GM21360 (cell line): ENCODE data around the gene NUBP2.

Experiments
- ATAC-seq: cut with Tn5 transposase; IDR thresholded peaks from one replicate; pipeline ENCODE4 v1.9.1; 2021; ENCODE audit warnings: mild to moderate bottlenecking, moderate library complexity; ENCODE audit not compliant: unreplicated experiment

The NUBP2 gene

DNA sequence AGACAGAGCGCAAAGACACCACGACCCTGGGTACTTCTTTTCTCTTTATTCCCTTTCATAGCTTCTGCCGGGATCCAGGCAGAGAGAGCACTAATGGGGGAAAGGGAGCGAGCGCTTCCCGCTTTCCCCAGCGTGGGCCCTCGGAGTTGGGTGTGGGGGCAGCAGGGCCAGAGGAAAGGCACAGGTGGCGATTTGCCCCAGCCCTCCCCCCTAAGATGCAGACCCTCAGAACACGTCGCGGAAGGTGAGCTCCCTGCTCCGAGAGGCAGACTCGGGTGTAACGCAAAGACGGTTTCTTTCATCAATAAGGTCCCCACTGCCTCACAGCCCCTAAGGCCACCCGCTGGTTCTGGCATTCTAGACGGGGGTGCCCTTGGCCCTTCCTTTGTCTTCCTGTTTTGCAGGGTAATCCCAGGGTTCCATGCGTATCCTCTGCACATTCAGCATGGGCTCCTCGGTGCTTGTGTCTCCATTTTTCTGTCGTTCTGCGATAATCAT is 10.8 kb upstream of the NUBP2 start:
- no peak for ATAC-seq

DNA sequence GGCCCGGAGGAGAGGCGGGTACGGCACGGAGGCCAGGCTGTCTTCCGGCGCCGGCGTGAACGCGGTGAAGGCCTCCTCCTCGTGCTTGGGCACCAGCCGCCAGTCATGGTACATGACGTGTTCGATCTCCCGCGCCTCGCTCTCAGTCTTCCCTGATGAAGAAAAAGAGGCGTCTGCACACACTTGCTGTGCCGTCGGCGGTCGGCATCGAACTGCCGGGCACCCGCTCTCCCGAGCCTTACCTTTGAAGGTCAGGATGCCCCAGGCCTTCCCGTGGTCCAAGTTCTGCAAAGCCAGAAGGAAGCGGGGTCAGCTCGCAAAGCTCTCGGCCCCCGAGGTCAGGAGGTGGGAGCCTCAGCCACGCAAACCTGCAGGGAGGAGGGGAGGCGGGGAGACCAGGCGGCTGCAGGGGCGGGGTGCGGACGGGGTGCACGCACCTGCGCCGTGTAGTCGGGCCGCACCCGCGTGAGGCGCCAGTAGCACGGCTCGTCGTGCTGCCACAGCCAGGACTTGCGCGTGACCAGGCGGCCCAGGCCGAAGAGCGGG is 10.3 kb upstream of the NUBP2 start, which contains the start of gene EME2:
EME2 (plus strand) TSS at position 449 of the 546 bp plus-strand sequence. CDS start 418 bp downstream, outside the sequence.
- ATAC-seq = peak; percentile 7

DNA sequence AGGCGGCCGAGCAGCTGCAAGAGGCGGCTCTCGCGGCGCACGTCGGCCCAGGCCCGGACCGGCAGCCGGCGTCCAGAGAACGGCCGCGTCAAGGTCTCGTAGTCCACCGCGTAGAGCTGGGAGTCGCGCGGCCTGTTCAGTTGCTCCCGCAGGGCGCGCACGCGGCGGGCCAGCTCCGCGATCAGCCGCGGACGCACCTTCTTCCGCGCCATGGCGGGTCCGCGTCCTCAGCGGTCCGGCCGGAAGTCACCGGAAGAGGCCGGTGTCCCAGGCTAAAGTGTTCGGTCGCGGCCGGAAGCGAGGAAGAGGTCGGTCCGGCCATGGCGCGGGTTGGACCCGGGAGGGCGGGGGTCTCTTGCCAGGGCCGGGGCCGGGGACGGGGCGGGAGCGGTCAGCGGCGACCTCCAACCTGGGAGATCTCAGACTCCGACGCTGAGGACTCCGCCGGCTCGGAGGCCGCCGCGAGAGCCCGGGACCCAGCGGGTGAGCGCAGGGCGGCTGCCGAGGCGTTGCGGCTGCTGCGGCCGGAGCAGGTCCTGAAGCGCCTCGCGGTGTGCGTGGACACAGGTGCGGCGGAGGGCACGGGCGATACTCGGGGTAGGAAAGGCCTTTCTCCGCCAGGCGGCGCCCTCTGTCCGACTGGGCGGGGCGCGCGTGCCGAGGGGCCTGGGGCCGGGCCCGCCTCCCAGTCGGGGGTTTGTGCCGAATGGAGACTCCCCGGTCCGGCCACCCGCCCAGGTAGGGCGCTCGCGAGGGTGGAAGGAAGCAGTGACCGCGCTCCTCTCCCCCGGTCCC is 9.7 kb upstream of the NUBP2 start, which contains the start of gene MRPS34:
MRPS34 (minus strand) TSS at position 227 of the 795 bp plus-strand sequence; CDS start at position 212, 15 bp downstream.
- peak; percentile 33 for ATAC-seq

DNA sequence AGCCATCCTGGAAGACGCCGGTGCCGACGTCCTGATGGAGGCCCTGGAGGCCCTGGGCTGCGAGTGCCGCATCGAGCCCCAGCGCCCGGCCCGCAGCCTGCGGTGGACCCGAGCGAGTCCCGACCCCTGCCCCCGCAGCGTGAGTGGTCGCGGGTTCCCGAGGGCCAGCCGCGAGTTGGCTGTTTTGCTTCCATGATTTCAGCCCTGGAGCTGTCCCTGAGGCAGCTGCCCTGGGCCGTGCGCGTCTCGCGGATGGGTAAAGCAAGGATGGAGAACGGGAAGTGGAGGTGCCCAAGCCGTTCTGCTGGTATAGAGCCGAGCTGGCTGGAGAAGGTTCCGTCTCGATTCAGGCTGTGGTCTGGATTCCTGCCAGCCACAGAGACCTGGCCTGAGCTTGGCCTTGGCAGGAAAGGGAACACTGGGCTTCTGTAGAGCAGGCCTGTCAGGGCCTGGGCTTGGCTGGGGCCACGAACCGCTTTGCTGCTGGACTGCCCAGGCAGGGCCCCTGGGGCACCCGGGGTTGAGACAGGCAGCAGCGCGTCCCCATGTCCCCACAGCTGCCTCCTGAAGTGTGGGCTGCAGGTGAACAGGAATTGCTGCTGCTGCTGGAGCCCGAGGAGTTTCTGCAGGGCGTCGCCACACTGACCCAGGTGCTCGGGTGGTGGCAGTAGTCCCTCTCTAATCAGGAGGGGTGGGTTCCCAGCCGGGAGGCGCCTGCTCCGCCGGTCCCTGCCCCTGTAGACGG is 8.9 kb upstream of the NUBP2 start:
- ATAC-seq = no peak

DNA sequence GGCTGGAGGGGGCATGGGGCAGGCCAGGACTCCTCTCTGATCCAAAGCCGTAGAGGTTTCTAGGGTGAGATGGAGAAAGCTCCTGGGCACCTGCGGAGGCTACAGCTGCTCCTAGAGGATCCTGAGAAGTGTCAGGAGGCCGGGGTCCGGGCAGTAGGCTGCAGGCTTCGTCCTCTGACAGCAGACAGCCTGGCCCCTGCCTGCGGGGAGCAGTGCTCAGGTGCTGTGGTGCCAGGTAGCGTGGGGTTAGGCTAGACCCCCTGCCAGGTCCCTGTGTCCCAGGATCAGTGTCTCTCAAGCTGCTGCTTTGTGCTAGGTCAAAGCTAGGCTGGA is 8.3 kb upstream of the NUBP2 start:
- ATAC-seq = no peak

DNA sequence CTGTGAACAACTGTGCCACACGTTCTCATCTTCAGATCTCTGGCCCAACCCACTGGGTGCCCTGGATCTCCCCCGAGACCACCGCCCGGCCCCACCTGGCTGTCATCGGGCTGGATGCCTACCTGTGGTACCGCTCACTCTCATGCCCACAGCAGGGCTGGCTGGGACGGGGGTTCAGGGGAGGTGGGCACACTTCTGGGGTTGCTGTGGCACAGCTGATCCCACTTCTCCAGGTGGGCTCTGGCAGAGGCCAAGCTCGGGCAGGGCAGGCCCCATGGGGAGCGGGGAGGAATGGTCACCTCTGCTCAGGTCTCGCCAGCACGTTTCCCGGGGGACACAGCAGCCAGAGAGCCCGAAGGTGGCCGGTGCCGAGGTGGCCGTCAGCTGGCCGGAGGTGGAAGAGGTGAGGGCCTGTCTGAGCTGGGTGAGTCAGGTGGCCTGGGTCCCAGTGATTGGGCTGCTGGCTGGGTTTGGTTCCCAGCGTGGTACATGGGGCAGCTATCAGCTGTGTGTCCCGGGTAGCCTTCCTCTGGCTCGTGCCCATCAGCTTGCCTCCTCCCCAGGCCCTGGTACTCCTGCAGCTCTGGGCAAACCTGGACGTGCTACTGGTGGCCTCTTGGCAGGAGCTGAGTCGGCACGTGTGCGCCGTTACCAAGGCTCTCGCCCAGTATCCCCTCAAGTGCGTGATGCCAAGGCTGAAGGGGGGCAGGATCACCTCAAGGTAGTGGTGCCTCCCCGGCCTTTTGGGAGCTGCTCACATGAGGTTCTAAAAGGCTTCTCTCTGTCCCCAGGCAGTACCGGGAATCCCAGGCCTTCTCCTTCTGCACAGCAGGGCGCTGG is 7.5 kb upstream of the NUBP2 start:
- no peak for ATAC-seq

DNA sequence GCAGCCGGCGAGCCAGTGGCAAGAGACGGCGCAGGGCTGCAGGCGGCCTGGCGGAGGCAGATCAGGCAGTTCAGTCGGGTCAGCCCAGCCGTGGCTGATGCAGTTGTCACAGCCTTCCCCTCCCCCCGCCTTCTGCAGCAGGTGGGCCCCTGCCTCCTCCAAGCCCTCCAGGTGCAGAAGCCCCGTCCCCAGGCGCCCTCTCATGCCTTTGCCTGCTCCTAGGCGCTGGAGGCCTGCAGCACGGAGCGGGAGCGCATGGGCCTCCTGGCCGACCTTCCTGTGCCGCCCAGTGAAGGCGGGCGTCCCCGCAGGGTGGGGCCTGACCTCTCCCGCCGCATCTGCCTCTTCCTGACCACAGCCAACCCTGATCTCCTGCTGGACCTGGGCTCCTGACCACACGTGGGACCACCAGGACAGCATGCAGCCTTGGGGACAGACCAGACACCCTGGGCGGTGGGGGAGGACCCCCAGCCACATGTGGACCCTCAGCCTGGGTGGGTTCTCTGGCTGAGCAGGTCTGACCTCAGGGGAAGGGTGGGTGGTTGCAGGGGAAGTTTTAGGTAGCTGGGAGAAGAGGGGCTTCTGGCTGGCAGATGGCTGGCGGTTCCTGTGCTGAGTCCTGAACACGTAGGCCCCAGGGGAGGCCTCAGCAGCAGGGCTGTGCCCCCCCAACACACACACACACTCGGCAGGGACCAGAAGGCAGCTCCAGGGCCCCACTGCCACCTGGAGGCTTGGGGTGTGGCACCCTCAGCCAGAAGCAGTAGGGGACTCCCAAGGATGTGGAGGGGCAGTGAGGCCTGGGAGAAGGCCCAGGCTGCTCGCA is 6.7 kb upstream of the NUBP2 start:
- ATAC-seq = no peak

DNA sequence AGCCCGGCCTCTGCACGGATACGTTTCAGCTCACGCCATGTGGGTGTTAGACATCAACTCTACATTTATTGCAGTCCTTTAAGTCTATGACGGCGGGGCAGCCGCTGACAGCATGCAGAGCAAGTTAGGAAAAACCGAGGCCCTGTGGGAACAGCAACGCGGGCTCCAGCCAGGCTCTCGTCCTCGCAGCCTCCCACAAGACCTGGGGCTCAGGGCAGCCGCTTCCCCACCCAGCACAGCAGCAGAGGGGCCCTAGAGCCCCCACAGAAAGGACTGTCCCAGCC is 6.1 kb upstream of the NUBP2 start:
- no peak for ATAC-seq

DNA sequence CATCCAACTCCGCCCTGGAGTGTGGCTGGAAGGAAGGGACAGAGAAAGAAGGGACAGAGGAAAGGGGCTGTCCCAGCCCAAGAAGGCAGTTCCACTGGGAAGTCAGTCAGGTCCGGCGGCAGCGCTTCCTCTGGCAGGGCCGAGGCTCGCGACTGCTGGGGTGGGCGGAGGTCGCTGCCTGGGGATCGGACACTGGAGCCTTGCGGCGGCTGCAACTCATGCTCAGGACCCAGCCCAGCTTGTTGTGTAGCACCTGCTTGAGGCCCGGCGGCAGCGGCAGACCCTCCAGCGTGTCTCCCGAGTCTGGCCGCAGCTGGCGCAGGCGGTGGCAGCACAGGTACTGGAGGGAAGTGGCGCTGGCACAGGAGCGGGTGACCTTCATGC is 5.8 kb upstream of the NUBP2 start:
- no peak for ATAC-seq

DNA sequence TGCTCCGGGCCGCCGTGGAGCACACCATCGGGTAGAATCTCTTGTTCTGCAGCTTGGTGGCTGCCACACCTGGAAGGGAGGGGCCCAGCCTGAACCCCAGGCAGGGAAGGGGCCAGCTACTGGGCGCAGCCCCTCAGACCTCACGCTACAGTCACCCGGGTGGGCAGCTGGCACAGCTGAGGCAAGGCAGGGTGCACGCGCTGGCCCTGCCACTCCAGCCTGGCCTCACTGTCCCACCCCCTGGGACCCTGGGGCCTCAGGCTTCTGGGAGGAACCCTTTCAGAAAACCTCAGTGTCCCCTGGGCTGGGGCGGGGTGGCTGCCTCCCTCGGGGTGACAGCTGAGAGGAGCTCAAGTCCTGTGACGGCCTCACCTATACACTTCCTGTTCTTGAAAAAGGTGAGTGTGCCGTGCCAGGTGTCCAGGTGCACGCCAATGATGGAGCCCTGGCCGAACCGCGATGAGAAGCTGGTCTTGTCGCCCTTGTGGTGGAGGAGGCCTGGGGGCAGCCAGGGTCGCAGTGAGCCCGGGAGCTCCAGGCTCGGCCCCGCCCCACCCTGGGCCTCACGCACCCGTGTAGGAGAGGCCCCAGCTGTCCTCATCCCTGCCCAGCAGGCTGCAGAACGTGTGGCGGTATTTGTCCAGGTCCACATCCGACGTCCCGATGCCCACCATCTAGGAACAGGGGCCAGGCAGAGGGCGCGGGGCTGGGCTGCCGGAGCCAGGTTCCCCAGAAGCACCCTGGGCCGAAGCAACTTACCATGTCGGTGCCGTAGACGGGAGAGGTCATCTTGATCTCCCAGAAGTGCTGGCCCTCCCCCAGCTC is 5.2 kb upstream of the NUBP2 start:
- ATAC-seq = no peak

DNA sequence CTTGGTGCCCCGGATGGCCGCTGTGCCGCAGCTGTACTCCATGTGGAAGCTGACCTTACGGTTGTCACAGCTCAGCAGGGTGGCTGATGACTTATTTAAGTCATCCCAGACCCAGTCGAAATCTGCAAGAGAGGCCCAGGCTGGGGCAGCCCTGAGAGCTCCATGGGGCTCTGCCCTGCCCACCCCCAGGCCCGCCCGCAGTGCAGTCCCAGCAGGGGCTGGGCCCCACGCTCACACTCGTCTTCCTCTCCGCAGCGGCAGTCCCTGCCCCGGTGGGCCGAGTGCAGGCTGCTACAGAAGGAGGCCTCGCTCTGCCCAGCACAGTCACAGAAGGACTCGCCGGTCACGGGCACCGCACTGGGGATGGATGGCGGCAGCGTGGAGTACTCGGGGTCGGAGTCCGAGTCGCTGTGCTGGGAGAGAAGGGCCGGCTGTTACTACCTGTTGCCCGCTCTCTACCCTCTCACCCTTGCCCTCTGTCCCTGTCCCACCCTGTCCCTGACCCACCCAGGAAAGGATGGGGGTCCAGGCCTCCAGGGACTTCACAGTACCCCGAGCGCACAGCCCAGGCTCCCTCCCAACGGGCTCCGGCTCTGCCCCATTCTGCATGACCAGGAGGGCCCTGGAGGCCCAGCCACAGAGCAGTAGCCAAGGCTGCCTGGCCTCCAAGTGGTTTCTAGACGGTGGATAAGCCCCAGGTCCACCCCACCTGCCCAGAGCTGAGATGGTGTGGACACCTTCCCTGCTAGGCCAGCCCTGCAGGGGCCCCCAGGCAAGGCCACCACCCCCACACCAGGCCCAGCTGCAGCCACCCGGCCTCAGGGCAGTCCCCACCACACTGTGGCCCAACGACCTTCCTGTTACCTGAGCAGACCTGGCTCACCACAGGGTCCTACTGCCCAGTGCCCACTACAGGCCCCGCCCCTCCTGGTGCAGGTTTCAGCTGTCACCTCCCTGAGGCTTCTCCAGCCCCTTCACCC is 4.3 kb upstream of the NUBP2 start:
- no peak for ATAC-seq

DNA sequence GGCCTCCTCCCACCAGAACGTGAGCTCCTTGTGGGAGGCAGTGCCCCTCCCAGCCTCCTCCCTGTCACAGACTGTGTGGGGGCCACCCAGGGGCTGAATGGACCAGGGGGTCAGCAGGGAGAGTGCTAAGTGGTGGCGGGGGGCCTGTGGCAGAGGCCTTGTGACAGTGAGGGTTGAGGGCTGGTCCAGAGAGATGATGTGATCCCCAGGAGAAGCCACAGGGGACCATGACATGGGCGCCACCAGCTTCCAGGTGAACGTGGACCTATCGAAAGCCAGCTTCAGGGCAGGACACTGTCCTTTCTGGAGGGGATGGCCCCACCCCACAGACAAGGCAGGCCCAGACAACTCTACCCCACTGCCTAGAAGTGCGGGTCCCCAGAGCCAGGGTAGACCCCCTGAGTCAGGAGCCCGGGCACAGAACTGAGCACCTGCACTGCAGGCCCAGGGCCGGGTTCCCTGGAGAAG is 3.5 kb upstream of the NUBP2 start:
- ATAC-seq = no peak

DNA sequence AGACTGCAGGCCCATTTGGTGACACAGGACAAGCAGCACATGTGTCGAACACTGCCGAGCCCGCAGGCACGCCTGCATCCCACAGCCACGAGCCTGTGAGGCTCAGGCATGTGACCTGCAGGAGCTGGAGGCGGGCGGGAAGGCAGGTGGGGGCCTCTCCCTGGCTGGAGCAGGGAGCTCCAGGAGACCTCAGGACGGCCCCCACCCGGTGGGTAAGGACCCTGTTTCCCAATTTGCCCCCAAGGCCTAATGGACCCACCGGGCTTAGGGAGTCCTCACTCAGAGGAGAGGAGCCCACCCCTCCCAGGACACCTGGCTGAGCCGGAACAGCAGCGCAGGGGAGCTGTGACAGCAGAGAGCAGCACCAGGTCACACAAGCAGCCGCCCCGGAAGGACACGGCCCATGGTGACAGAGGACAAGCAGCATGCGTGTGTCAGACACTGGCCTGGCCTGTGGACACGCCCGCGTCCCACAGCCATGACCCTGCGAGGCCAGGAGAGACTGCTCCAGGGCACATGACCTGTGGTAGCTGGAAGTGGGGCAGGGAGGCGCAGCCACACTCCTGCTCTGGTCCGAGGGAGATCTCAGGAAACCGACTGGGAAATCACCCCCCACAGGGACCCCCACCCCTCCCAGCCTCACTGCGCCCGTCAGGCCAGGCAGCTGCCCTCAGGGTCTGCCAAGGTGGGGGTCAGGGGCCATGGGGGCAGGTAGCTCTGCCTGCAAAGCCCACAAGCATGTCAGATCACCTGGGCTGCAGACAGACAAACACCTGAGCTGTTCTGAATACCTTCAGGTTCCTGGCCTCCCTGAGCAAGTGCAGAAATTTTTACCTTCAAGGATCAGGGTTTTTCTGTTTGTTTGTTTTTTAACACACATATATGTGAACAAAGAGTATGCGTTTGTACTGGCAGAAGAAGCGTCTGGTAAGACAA is 2.8 kb upstream of the NUBP2 start:
- no peak for ATAC-seq

DNA sequence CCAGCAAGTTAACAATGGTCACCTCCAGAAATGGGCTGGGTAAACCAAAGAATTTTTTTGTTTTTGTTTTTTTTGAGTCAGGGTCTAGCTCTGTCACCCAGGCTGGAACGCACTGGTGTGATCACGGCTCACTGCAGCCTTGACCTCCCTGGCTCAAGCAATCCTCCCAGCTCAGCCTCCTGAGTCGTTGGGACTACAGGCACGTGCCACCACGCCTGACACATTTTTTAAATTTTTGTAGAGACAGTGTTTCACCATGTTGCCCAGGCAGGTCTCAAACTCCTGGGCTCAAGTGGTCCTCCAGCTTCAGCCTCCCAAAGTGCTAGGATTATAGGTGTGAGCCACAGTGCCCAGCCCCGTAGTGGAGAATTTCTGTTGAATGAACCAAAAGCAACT is 2.1 kb upstream of the NUBP2 start:
- no peak for ATAC-seq

DNA sequence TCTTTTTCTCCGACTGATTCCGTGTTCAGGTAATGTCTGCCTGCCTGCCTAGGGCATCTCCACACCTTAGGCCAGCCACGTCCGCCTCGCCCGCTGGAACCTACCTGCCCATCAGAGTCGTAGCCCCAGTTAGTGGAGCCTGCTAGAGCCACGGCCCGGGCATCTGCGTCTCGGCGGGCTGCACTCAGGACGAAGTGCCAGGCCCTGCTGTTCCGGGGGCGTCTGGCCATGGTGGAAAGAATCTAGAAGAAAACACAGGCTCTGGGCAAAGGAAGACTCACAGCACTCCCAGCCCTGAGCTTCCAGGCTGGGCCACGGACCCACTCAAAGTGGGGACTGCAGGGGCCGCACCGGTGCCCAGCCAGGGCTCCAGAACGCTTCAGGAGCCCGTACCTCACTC is 1.5 kb upstream of the NUBP2 start:
- ATAC-seq = no peak

DNA sequence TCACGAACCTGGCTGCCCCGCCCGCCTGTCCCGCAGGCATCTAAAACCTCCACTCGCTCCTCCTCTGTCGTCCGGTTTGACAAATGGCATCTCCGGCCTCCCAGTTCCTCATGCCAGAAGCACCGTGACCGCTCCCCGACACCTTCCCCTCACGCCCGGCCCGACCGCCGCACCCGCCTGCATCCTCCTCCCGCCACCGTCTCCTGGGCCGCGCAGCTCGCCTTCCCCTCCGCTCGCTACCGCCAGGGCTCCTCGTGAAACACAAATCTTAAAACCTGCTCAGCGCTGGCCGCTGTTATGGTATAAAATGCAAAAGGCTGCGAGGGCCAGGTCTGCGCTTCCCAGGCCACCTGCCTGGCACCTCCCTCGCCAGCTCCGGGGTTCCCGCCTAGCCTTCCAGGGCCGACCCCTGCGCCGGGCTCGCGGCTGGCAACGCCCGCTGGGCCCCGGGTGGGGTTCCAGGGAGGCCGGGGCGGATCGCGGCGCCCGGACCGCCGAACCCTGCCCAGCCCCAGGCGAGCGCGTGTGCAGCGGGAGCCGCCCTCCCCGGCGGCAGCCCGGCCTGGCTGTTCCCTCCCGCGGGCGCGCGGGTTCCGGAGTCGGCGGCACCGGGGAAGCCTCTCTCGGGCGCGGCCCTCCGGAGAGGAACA is 877 bp upstream of the NUBP2 start:
- no peak for ATAC-seq
